GM18907 (cell line): ENCODE measurements around the gene PRKCE.

Source experiments
- ATAC-seq: cut with Tn5 transposase; IDR thresholded peaks from one replicate; pipeline ENCODE4 v1.9.1; 2021; ENCODE audit warnings: mild to moderate bottlenecking, moderate library complexity; ENCODE audit not compliant: unreplicated experiment

The PRKCE gene

GRCh38 chr2:46025676-46026075 lies 374.2 kb downstream of the PRKCE start:
- ATAC-seq = no peak

GRCh38 chr2:46026431-46026830 lies 375.0 kb downstream of the PRKCE start:
- no peak for ATAC-seq

- ATAC-seq = no peak
Measured at GRCh38 chr2:46029332-46029811, 377.9 kb downstream of the PRKCE start.

DNA sequence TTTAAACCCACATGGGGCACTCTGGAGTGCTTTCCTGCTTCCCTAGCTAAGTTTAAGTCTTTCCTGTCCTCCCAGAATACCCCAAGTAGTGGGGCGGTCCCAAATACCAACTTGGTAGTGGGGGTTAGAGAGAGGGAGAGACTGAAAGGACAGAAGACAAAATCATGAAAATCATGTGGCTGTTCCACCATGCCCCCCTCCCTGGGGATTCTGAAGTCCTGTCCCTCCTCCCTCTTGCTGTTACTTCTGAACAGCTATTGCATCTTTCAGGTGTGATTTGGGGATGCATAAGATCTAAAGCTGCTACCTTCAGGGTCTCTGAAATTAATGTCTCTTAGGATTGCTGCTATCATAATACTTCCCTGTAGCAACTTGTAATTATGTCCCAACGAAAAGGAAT lies 378.9 kb downstream of the PRKCE start:
- ATAC-seq = no peak

- ATAC-seq = no peak
Measured at GRCh38 chr2:46032161-46032813, 380.8 kb downstream of the PRKCE start.

DNA sequence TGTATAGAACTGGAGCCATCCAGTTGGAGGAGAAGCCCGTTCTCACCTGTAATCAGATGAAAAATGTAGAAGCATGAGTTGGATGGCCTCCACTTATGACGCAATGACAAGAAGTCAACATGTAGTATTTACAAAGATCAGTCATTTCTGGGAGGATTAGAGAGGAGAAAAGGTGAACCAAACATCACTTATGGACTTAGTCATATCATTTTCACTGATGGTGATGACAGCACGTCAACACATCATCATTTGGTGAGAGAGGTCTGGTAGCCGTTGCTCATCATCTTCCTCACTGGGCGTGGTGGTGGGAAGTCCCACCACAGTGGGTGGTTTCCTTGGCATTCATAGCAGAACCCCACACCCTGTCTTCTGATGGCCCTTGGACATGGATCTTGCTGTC lies 381.5 kb downstream of the PRKCE start:
- ATAC-seq = peak; percentile 59

- no peak for ATAC-seq
Measured at GRCh38 chr2:46034535-46034934, 383.1 kb downstream of the PRKCE start.

DNA sequence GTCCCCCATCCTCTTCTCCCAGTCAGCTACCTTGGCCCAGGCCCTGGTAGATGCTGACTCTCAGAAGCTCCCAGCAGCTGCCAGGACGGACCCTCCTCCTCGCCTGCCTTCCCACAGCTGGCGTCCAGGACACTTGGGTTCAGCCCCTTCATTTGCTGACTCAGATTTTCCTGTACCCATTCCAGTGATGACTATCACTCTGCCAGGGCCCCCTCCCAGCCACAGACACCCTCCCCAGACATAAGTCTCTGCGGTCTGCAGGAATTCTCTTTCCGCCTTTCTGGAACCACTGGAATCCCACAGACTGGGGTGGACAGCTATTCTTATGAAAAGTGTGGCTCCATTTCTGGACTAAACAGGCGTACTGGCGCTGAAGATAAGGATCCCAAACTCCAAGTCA lies 385.5 kb downstream of the PRKCE start:
- ATAC-seq = no peak

GRCh38 chr2:46039543-46040303 lies 388.2 kb downstream of the PRKCE start:
- ATAC-seq = no peak

GRCh38 chr2:46040563-46041155 lies 389.2 kb downstream of the PRKCE start:
- no peak for ATAC-seq

DNA sequence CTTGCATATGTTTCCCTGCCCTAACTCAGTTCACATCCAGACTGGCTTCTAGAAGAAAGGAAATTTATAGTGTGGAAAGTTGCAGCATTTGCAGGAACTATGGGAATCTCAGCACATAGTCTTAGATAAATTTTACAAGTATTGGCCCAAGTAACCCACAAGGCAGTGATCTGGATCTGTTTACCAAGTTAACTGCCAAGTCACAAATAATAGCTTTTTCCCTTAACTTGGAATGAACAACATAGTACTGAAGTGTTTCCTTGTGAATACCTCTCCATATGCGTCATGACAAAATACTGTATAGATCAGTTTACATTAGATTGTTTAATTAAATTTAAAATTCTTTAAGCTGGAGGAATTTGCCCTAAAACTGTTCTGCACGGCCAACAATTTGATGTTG lies 390.0 kb downstream of the PRKCE start:
- ATAC-seq = no peak

DNA sequence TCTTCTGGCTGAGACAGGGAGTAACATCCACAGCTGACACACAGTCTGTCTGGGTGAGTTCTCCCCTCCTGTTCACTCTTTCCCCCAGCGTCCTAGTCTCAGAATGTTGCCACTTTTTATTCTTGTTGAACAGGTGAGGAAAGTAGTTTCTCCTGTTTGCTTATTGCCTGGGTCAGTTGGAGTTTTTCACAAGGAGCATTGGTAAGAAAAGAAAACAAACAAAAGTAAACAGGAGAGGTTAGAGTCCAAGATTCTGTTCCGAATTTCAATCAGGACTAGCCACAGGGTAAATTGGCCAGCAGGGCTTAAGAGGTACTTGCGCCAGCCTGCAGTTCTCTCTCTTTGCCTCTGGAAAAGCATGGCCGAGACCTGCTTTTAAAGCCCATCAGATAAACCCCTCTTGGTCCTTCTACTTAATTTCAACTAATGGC lies 390.7 kb downstream of the PRKCE start:
- no peak for ATAC-seq

GRCh38 chr2:46042711-46043110 lies 391.2 kb downstream of the PRKCE start:
- no peak for ATAC-seq

DNA sequence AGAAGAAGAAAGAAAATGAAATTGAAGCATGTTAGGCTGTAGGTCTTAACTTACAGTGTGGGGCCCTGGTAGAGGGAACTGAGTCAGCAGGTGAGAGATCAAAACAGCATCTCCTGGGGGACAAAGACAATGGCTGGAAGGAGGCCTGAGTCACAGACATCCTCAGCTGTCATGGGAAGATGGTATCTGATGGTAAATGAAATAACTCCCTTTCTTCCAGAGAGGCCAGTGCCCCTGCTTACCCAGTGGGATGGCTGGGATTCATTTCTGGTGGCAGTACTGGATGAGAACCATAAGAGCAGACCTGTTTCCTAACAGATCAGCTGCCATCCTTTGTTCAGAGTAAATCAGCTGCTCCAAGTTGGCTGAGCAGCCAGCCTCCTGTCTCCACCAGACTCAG lies 394.4 kb downstream of the PRKCE start:
- ATAC-seq = no peak

DNA sequence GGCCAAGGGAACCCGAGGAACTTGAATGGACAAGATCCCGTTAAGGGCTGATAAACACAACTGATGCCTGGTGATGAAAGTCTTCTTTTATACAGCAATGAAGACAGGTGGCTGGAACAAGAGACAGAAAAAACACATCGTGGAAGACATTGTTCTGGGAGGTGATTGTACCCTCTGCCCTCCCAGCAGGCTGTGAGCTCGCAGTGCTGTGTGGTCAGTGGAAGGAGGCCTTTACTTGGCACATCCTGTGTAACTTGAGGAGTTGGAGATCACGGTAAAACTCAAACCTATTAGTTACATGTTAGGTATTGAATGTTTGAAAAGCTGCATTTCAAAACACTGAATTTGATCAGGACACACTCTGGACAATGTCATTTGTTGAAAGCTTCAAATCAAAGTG lies 395.8 kb downstream of the PRKCE start:
- no peak for ATAC-seq

- no peak for ATAC-seq
Measured at GRCh38 chr2:46048693-46049092, 397.2 kb downstream of the PRKCE start.

GRCh38 chr2:46050027-46050426 lies 398.6 kb downstream of the PRKCE start:
- no peak for ATAC-seq

DNA sequence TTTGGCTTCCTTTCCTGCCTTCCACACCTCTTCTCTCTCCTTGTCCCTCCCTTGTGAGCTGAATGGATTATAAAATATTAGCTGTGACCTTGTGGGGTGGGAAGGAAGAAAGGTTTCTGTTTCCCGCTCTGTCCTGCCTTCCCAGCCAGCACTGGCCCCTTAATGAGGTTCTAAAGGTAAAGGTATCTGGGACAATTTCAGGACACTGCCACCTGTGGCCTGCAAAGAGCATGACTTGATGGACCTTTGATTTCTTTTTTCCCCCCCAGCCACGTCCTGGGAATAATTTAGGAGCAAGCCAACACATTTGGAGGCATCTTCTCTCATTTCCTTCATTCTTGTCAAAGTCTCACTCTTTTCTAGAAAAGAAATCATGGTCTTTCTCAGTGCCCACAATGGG lies 399.0 kb downstream of the PRKCE start:
- ATAC-seq = no peak

DNA sequence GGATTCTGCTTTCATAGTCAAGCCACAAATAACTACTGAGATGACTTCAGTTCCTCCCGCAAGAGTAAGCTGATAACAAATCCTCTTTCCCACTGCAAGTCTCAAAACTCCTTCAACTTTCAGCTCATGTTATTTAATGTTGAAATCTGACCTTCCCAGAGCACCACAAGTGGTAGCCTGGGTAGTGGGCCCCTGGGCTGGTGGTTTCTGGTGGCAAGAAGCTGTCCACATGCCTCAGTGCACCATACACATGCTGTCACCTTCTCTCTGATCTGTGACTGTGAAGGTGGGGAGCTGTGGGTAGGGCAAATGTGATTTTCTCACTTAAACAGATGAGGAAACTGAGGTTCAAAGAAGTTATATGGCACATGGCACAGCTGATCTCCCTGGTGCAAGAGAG lies 399.6 kb downstream of the PRKCE start:
- no peak for ATAC-seq

DNA sequence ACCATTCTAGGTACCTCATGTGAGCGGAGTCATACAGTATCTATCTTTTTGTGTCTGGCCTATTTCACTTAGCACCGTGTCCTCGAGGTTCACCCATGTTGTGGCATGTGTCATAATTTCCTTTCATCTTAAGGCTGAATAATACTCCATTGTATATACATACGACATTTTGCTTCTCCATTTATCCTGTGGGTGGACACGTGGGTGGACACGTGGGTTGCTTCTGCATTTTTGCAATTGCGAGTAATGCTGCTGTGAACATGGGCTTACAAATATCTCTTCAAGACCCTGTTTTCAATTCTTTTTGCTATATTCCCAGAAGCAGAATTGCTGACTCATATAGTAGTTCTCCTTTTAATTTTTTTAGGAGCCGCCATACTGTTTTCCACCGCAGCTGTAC lies 402.1 kb downstream of the PRKCE start:
- no peak for ATAC-seq

DNA sequence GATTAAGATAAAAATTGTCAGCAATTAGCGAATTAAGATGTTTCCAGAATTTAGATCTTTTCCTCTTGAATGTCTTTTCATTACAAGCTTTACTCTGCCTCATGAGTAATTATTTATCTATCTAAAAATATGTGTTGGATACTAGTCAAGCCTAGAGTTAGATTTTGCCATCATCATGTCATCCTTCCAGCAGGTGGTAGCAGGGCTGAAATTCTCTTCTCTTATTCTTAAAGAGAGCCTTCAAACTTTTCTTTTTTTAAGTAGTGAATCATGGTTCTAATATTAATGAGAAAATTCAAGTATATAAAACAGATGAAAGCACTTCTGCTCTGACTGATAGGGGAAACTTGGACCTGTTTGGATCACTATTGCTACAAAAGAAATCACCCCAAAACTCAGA lies 405.1 kb downstream of the PRKCE start:
- ATAC-seq = no peak

- no peak for ATAC-seq
Measured at GRCh38 chr2:46058140-46058539, 406.7 kb downstream of the PRKCE start.
